ENCODE data around the gene IL6R.
"Not testable (repeated sequence)": the region's sequence is repeated elsewhere in the genome, so short reads cannot be mapped to it uniquely, and the experiment has no call there.

The IL6R gene

DNA sequence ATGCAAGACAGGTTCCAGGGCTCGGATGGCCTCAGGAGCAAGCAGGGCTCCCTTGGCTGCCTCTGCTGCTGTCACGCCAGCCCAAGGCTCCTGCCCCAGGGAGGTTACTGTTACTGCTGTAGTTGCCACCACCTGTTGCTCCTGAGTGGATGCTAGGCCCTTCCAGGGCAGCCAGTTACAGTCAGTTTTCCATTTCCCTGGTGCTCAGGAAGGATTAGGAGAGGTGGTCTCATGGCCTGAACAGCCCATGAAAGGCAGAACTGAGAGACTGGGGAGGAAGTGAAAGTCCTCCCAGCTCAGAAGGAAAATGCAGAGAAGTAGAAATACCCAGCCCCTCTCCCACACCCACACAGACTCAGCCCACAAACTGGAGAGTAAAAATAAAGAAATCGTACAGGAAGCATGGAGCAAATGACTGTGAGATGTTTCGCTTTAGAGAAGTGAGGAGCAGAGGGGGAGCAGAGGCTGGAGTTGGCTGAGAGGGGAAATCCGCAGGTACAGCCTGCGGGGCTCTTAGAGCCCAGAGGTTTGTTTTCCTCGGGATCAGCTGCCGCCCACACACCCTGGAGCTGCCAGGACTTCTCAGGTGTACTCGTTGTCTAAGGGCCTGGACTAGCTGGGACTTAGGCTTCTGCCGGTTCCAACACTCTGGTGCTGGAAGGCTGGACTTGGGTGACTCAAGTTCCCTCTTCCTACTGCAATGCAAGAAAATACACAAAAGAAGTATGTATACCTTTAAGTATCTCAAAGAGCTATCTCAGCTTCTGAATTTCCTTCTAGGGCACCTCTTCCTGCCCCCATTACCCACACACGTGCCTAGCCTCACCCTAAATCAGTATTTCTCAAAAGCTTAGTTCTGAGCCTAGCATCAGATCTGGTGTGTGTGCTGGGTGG lies 2.3 kb downstream of the IL6R start:
- DNase-seq: peak in 1 of 2 experiments; percentile 40

DNA sequence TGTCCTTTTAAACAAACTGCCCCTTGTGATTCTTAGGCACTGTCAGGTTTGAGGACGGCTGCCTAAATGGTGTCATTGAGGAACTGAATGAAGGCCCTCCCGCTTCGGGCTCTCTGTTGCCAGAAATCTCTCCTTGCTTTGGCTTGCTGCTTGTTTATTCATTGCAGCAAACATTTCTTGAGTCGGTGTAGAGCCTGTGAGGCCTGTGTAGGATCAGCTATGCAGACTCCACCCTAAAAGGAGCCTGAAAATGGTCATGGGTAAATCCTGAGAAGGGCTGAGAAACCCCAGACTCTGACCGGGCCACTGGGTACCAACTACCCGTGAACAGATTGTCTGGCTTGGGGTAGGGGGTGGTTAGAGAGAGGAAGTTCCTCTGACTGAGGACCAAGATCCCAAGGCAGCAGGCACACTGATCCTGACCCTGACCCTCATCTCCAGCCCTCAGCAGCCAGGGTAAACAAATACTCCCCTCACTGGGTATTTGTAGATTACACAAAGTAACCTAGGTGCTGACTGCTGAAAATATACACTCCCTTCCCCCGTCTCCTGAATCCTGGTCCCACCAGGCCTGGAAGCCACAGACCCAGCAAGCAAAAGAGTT lies 3.1 kb downstream of the IL6R start:
- no peak for DNase-seq

DNA sequence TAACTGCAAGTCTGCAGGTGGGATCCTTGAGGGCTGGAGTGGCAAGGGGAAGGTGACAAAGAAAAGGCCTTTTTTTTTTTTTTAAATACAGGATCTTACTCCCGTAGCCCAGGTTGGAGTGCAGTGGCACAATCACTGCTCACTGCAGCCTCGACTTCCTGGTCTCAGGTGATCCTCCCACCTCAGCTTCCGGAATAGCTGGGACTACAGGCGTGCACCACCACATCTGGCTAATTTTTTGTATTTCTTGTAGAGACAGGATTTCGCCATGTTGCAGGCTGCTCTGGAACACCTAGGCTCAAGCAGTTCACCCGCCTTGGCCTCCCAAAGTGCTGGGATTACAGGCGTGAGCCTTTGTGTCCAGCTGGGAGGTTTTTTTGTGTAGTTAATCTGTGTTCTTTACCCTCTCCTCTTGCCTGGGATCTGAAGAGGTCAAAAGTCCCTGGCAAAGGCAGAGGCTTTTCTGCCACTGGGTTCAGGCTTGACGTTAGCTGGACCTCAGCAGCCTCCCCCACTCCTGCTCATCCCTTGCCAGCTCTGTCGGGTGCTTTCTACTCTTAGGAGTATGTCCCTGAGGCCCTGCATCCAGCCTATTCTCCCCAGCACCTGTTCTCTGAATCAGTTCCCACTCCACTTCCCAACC lies 5.2 kb downstream of the IL6R start:
- no peak for DNase-seq

DNA sequence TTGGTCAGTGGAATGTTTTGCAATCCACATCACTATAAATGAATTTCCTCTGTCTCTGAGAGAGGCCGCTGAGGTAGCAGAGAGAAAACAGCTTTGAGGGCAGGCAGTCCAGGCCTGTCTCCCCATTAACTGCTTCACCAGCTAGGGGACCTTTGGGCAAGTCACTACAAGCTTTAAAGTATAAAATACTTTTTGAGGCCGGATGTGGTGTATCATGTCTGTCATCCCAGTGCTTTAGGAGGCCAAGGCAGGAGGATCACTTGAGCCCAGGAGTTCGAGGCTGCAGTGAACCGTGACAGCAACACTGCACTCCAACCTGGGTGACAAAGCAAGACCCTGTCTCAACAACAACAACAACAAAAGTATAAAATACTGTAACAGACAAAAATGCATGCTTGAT lies 6.4 kb downstream of the IL6R start:
- no peak for DNase-seq

DNA sequence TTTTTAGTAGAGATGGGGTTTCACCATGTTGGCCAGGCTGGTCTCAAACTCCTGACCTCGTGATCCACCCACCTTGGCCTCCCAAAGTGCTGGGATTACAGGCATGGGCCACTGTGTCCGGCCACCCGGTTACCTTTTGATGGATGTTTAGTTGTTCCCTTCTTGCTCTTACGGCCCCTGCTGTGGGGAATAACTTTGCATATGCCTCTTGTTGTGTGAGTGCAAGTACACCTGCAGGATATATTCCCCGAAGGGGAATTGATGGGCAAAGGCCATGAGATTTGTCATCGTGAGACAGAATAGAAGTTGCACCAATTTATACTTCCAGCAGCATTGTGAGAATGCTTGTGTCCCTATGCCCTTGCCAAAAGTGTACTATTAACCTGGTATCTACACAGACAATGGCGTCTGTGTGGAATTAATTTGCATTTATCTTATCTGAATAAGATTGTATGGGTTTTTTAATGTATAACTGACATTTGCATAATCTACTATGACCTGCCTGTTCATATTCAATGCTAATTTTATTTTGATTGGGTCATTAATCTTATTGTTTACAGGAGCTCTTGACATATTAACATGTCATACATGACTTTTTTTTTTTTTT lies 8.1 kb downstream of the IL6R start:
- no peak for DNase-seq

DNA sequence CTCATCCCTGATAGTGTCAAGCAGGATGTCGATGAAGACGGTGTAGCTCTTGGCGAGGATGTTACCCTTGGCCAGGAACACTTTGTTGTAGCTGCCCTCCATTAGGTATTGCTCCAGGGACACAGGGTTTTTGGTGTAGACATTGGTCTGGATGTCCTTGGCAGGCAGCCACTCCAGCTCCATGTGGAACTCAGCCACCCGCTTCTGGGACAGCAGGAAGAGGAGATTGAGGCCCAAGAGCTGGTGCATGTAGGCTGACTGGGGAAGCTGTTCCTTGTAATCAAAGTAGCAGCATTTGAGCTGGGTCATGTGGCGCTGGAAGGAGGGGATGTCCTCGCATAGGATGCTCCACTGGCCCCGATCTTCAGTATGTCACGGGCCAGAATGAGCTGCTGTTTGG lies 9.5 kb downstream of the IL6R start:
- no peak for DNase-seq

DNA sequence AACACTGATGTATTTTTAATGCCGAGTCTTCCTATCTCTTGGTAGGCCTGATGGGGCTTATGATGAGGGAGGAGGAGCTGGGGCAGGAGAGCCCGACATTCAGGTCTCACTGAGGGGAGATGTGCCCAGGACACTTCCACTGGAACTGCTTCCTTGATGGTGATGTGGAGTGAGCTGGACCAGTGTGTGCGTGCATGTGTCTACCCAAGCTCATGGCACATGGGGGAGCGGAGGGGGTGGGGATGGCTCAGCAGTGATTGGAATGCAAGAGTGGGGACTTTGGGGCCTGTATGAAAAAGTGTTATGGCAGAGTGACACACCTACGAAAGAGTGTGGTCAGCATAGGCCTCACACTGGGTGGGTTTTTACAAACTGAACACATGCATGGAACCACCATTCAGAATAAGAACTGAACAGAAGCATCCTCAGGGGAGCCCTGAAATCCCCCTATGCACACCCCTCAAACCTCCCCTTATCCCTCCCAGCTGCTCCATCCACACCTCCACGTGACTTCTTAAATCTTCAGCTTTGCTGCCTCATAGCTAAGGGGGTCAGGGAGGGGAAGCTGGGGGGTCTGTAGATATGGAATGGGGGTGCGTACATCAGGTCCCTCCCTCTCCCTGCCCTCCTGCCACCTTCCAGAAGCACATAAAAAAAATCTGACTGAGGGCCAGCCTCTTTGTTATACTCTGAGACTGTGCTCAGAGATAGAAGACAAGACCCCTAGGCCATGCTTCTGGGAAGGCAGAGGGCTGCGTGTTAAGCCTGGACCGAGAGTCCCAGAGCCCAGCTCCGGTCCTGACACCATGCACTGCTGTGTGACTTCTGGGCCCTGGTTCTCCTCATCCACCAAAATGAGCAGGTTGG lies 11.6 kb downstream of the IL6R start:
- DNase-seq: no peak

DNA sequence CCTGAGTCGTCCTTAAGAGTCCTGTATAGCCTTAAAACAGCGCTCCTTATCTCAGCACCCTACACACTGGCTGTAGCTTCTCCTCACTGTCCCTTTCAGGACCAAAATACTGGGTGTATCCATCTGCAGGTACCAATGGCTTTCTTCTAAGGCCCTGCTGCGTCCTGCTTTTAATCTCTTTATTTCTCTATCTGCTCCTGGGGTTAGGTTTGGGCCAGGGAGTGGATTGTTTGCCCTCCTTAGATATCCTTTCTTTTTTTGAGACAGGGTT lies 12.1 kb downstream of the IL6R start:
- no peak for DNase-seq

DNA sequence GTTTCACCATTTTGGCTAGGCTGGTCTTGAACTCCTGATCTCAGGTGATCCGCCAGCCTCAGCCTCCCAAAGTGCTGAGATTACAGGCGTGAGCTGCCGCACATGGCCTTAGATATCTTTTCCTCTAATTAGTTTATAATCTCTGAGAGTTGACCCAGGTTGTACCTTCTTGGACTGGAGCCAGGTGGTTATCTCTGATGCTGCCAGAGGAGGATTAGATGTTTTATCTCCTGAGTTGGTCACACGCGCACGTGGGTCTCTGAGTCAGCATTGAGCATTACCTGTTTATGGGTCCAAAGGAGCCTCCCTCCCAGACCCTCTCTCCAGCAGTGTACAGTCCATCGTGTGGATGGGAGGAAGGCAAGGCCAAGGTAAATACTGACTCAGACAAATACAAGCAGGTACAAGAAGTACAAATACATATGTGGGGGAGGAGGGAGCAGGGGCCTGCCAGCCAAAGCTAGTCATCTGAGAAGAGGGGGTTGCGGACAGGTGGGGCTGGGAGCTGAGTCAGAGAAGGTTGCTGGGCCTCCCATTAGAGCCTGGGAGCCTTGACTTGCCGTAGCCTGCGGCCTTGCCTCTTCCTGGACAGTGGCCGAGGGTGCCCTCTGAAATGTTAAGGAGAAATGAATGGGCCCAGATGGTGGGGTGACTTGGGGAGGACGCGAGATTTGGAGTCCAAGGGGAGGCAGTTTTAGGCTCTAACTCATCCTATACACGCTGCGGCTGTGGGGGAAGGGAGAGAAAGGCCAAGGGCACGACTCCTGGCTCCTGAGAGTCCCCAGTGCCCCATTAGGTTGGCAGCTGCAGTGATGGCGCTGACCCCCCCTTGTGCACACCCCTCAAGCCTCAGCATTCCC lies 13.1 kb downstream of the IL6R start:
- peak; percentile 30 to 43 for DNase-seq

DNA sequence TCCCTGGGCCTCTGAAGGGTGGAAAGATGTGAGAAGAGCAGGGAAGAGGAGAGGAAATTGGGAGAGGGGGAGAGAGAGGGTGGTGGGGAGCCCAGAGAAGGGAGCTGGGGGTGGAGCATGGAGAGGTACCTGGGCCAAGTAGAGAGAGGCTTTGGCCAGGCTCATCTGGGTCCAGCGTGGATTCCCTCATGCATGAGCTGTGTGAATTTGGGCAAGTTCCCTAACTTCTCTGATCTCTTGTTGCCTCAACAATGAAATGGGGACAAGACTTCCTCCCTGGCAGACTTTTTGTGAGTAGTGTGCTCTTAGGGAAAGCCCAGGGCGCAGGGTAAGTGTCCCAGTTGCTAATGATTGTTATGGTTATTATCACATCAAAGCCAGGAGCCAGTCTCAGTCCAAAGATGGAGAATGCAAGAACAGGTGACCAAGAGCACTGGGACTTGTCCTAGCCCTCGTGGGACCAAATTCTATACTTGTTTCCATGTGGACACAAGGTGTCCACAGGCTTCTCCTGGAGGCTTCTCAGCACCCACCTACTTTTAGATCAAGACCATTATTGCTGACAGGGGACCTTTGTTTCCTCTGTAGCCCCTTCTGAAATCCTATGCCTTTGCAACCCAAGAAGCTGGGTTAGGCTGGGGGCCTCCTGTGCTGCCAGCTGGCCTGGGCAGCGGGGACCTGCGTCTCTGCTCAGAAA lies 13.9 kb downstream of the IL6R start:
- no peak for DNase-seq

DNA sequence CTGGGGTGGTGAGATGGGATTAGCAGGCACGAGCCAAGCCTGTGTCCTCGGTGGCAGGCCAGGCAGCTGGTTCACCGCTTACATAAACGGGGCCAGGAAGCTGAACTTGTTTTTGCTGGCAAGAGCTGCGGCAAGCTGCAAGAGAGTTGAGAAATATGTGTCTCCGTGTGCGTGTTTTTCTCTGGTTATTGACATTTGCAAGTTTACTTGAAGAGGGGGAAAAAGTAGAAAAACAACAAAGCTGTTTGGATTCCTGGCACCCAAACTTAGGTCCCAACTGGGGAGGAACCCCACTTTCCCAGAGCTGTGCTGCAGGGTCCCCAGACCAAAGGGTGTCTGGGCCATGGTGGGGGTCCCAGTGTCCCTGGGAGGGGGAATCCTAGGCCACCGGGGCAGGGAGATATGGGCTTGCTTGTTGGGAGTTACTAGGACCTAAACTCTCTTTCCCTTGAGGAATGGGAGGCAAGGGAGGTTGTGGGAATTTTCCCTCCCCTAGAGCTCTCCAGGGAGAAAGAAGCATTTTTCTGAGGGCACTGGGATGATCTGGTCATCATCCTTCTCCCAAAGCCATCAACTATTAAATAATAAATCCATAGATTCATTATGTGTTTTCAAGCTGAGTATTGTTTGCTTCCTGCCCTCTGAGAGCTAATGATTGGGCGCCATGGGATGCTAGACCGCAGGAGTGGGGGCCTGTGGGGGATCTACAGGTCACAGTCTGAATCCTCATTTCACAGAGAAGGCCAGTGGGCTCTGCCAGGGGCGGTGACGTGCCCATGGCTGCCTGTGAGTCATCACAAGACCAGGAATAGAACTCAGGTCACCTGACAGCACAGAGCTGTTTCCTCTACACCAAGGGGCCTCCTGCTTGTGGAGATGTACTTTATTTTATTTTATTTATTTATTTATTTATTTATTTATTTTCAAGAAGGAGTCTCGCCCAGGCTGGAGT lies 14.8 kb downstream of the IL6R start:
- peak; percentile 42 to 51 for DNase-seq

DNA sequence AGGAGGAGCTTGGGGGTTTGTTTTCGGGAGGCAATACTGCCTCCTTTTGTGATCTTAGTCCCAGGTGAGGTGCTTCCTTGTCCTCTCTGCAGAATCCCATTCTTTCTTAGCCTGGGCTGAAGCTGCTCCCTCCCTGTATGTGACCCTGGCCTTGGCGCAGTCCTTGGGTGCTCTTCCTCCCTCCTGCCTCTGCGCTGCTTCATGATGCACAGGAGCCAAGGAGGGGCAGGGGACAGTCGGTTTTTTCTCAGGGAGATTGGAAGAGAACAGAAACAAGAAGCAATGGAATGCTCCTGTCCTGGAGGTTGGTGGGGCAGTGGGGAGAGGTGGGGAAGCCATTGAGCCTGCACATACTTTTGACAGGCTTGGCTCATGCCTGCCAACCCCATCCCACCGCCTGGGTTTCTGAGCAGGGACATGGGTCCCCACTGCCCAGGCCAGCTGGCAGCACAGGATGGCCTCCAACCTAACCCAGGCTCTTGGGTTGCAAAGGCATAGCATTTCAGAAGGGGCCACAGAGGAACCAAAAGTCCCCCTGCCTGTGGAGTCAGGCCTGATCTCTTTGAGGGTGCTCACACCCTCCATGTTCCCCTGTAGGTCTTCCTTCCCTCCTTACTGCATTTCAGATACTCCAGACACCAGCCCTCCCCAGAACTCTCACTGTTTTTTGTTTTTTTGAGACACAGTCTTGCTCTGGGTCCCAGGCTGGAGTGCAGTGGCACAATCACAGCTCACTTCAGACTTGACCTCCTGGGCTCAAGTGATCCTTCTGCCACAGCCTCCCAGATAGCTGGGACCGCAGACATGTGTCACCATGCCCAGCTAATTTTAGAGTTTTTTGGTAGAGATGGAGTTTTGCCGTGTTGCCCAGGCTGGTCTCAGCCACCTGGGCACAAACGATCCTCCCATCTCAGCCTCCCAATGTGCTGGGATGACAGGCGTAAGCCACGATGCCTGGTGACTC lies 16.1 kb downstream of the IL6R start:
- DNase-seq: no peak

DNA sequence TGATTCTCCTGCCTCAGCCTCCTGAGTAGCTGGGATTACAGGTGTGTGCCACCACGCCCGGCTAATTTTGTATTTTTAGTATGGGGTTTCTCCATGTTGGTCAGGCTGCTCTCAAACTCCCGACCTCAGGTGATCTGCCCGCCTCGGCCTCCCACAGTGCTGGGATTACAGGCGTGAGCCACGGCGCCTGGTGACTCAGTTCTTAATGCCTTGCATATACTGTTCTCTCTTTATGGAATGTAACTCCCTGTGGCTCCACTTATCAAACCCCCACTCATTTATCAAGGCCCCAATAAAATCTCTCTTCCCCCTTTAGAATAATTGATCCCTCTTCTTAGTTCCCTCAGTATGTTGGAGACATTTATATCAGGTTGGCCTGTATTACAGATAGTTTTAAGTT lies 16.9 kb downstream of the IL6R start:
- DNase-seq: not testable (repeated sequence)

DNA sequence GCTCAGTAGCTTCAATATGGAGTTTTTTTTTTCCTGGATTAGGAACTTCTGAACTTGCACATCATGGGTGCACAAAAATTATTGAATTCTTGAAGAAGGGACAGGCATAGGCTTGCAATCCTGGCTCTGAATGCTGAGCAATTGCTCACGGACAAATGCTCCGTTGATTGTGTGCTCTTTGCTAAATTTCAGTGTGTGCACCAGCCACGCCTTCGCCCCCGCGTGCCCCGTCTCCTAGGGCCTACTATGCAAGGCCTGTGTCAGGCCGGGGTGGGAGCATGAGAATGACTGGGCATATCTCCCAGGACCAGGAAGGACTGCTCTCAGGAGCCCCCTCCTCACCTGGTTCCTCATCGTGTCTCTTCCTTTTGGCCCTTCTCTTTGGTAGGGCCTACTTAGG lies 17.4 kb downstream of the IL6R start:
- no peak for DNase-seq

DNA sequence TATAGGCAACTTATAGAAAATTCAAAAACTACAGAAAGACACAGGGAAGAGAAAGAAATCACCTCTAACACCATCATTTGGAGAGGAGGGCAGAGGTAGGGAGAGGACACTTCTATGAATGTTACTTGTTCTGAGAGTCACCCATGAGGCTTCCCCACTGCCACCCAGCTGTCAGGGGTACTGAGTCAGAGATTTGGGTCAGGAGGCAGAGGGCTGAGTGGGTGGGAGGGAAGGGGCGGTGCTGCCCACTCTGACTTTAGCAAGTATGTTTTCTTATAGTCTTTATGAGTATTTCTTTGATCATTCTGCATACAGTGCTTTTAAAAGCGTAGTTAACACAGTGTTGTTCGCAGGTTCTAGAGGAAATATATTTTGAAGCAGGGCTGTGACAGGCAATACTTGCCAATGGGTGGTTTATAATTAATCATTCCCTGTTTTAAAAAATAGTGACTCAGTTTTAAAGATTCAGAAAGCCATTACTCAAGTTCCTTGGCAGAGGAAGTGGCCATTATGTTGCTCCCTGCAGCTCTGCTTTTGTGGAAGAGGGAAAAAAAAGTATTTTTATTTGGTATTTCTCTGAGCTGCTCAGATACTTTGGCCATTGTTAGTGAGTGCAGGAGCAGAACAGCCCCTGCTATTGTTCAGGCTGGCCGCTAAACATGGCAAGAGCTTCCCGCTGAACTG lies 18.3 kb downstream of the IL6R start:
- peak; percentile 51 to 52 for DNase-seq

DNA sequence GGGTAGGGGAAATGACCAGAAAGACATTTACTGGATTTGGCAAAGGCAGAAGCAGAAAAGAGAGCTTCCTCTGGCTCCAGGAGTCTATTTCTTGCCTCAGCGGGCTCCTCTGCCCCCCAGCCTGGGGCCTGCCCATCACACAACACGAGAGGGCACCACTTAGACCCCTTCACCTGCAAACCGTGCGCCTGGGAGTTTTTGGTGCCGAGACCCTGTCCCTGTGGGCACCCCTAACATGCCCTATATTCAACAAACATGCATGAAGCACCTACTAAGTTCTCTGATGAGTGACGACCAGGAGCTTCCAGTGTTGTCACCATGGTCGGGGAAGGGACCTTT lies 18.8 kb downstream of the IL6R start:
- DNase-seq: no peak

DNA sequence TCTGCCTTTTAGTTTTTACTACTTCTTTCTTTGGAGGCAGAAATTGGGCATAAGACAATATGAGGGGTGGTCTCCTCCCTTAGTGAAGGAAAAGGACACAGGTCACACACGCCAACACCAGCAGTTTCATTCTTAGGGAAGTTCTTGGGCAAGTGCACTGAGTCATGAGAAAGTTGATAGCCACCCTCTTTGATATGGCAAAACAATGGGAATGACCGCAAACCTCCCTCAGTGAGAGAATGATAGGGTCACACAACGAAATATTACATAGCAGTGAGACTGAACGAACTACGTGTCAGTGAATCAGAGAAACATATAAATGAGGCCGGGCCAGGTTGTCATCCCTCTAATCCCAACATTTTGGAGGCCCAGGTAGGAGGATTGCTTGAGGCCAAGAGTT lies 20.0 kb downstream of the IL6R start:
- no peak for DNase-seq
